ENCODE measurements around the gene LY6G6F.

- TF ChIP-seq ZNF274 (IDR thresholded peaks at IDR 0.05; ENCODE audit: low read depth, low read length) (no peak), YY1 (IDR thresholded peaks at IDR 0.05; ENCODE audit: insufficient read depth, insufficient read length) (no peak)
Measured at GRCh38 chr6:31706599-31706998, at the start of gene LY6G6F.
